K562 (cell line): ENCODE results near the gene EHBP1L1. TPM values are rescaled to one million over a fixed set of nuclear protein-coding genes. Genes with fewer than 3 reads are reported as not detected.

Experiments used
- BCL6 ChIP-seq: fragments of 250-450 bp; sonication (Bioruptor Pico); IDR thresholded peaks from 2 replicates; pipeline ENCODE4 v1.4.0; 2020
- BRCA1 ChIP-seq, 2 experiments: fragments of 450-650 bp in 1 of 2; sonication (generic) in 1 of 2; formaldehyde crosslinking in 1 of 2; IDR thresholded peaks; 2 replicates each; pipeline versions ENCODE4 v1.5.0 to v1.6.1; 2017 to 2020; ENCODE audit warnings: mild to moderate bottlenecking in 1 of 2, missing genetic modification reagents in 1 of 2
- CBX5 ChIP-seq: IDR thresholded peaks from 2 replicates; pipeline ENCODE4 v1.6.1; 2014; ENCODE audit warnings: low read depth, borderline replicate concordance
- FOXJ2 ChIP-seq: fragments of 200-800 bp; sonication (Bioruptor generic); IDR thresholded peaks from 2 replicates; pipeline ENCODE4 v1.6.1; 2016; ENCODE audit warnings: missing genetic modification characterization, missing compliant biosample characterization
- GTF2A2 ChIP-seq: IDR thresholded peaks from 2 replicates; pipeline ENCODE4 v1.6.1; 2016; ENCODE audit warnings: mild to moderate bottlenecking, missing genetic modification characterization, missing compliant biosample characterization
- HNRNPH1 ChIP-seq: fragments of 200-400 bp; formaldehyde crosslinking; optimal IDR thresholded peaks from 2 replicates; pipeline ENCODE3; 2017; ENCODE audit warnings: low read depth, mild to moderate bottlenecking, low read length, moderate library complexity
- MTA2 ChIP-seq: fragments of 450-650 bp; IDR thresholded peaks from 2 replicates; pipeline ENCODE4 v1.6.1; 2016; ENCODE audit warnings: low read depth
- NCOA4 ChIP-seq: fragments of 450-650 bp; IDR thresholded peaks from 2 replicates; pipeline ENCODE4 v1.6.1; 2018; ENCODE audit warnings: mild to moderate bottlenecking; ENCODE audit not compliant: partially characterized antibody
- NCOR1 ChIP-seq: fragments of 450-650 bp; IDR thresholded peaks from 2 replicates; pipeline ENCODE4 v1.6.1; 2016; ENCODE audit warnings: mild to moderate bottlenecking, moderate library complexity
- NELFE ChIP-seq: IDR thresholded peaks from 2 replicates; pipeline ENCODE4 v1.6.1; 2011; ENCODE audit warnings: mild to moderate bottlenecking; ENCODE audit not compliant: insufficient read depth, insufficient read length
- OTX1 ChIP-seq: fragments of 450-650 bp; formaldehyde crosslinking; IDR thresholded peaks from 2 replicates; pipeline ENCODE4 v1.4.0; 2022; ENCODE audit warnings: mild to moderate bottlenecking
- PRDM10 ChIP-seq: fragments of 450-650 bp; IDR thresholded peaks from 2 replicates; pipeline ENCODE4 v1.6.1; 2018; ENCODE audit not compliant: partially characterized antibody
- PTBP1 ChIP-seq: fragments of 200-400 bp; formaldehyde crosslinking; IDR thresholded peaks from 2 replicates; pipeline ENCODE4 v1.6.1; 2017; ENCODE audit warnings: low read depth, low read length
- RFX1 ChIP-seq: fragments of 450-650 bp; IDR thresholded peaks from 2 replicates; pipeline ENCODE4 v1.6.1; 2016; ENCODE audit warnings: mild to moderate bottlenecking, moderate library complexity
- SMAD4 ChIP-seq: fragments of 250-450 bp; sonication (Bioruptor Pico); conservative IDR thresholded peaks from 2 replicates; pipeline ENCODE4 v1.8.0; 2021; ENCODE audit warnings: inconsistent platforms, mild to moderate bottlenecking, moderate library complexity
- ZNF174 ChIP-seq: fragments of 250-450 bp; sonication (Bioruptor Pico); IDR thresholded peaks from 2 replicates; pipeline ENCODE4 v1.4.0; 2020; ENCODE audit warnings: mild to moderate bottlenecking
- ZNF408 ChIP-seq: fragments of 250-450 bp; sonication (Bioruptor Pico); IDR thresholded peaks from 2 replicates; pipeline ENCODE4 v1.4.0; 2020; ENCODE audit warnings: low read depth, mild to moderate bottlenecking, moderate library complexity
- ZNF699 ChIP-seq: fragments of 250-450 bp; sonication (Bioruptor Pico); IDR thresholded peaks from 2 replicates; pipeline ENCODE4 v1.8.0; 2021; ENCODE audit warnings: mild to moderate bottlenecking, moderate library complexity; ENCODE audit not compliant: insufficient replicate concordance
- polyA plus RNA-seq, 8 experiments: library from polyadenylated mRNA; depleted of rRNA in 4 of 8; stranded (reverse) in 5 of 8; unstranded in 3 of 8; fragments of >200 nt; fragmentation: Nextera tagmentation in 2 of 8; fragmentation: Illumina TruSeq in 1 of 8; extraction: Ambion mirVana in 2 of 8; extraction: Trizol in 1 of 8; gene quantifications; 2 replicates each; pipeline versions ENCODE4 v1.2.1 to v1.2.3, GENCODE V29; 2011 to 2014; ENCODE audit warnings: inconsistent platforms in 1 of 8, missing spikeins in 1 of 8
- total RNA-seq, 7 experiments: library from RNA; depleted of rRNA in 6 of 7; stranded (reverse); fragments of >200 nt in 6 of 7; fragmentation: Illumina TruSeq in 2 of 7; extraction: Trizol in 2 of 7; gene quantifications; 2 replicates each; pipeline versions ENCODE4 v1.2.1 to v1.2.3, GENCODE V29; 2011 to 2021; ENCODE audit warnings: low replicate concordance in 1 of 7
- TF ChIP-seq, protein P1 (sequence below): fragments of 250-450 bp; sonication (Bioruptor Pico); IDR thresholded peaks from 2 replicates; pipeline ENCODE4 v1.5.0; 2021; ENCODE audit warnings: mild to moderate bottlenecking, borderline replicate concordance
- TF ChIP-seq, protein P2 (sequence below), 3 experiments: IDR thresholded peaks in 2 of 3; conservative IDR thresholded peaks in 1 of 3; 2 replicates each; pipeline ENCODE4 v1.5.1; 2011 to 2012; ENCODE audit warnings: low read length in 3 of 3, mild to moderate bottlenecking in 3 of 3, control low read depth in 2 of 3, improper control_type of control experiment in 1 of 3, inconsistent platforms in 1 of 3, low read depth in 1 of 3, mixed read lengths in 1 of 3, moderate library complexity in 1 of 3; ENCODE audit not compliant: insufficient read depth in 2 of 3

The EHBP1L1 gene
- total and polyA plus RNA-seq, 9 of the 15 experiments (the other 6 are each of a cell fraction or from before 2014, with no cell fraction given), result 0.03 to 87.1 (median 26.3) TPM

DNA sequence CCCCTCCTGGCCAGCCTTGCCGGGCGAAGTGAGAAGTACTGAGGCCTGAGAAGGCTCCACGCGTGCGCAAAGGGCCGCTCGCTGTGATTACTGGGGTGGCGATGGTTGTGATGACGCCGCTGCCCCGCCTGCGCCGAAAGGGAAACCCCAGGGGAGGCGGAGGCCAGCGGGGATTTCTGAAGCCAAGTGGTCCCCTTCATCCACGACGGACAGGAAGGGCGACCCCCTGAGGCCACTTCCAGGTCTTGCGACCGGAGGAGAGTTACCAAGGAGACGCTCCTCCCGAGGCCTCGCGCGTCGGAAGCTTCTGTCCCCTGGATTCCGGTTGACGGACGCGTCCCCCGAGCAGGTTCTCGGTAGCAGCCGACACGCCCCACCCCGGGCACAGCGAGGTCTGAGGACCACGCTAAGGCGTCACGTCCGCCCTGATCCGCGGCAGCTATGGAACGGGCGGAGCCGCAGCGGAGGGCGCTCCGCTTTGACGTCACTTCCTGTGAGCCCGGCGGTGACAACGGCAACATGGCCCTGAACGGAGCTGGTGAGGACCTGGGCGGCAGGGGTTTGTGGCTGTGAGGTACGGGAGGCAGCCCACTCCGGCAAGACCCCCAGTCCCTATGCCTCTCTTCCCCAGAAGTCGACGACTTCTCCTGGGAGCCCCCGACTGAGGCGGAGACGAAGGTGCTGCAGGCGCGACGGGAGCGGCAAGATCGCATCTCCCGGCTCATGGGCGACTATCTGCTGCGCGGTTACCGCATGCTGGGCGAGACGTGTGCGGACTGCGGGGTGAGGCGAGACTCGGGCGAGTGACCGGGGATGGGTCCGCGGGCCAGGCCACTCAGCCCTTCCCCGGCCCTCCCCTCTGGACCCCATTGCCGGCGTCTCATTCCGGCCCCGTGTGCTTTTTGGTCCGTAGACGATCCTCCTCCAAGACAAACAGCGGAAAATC lies 5.6 kb upstream of the EHBP1L1 start, which contains the start of gene ZNRD2 (continued):
- TF ChIP-seq BRCA1 (IDR thresholded peaks at IDR 0.05) (no peak), BRCA1 (CRISPR knock-in tag; IDR thresholded peaks at IDR 0.05) (no peak), MTA2 (no peak), RFX1 (peak; percentile 92), ZNF174 (CRISPR knock-in tag) (no peak), FOXJ2 (tag) (peak; percentile 72), ZNF408 (CRISPR knock-in tag) (no peak), BCL6 (no peak), NCOR1 (no peak), OTX1 (CRISPR knock-in tag) (no peak), HNRNPH1 (no peak), ZNF699 (no peak), PTBP1 (no peak), PRDM10 (peak; percentile 90), CBX5 (peak; percentile 44; the same call in 1 of the 2 replicates), SMAD4 (CRISPR knock-in tag) (0 out of 2 replicates have a peak, but pooled peaks have one; percentile 62), GTF2A2 (tag) (no peak), NELFE (no peak), NCOA4 (no peak)
- TF ChIP-seq, protein P1, sequence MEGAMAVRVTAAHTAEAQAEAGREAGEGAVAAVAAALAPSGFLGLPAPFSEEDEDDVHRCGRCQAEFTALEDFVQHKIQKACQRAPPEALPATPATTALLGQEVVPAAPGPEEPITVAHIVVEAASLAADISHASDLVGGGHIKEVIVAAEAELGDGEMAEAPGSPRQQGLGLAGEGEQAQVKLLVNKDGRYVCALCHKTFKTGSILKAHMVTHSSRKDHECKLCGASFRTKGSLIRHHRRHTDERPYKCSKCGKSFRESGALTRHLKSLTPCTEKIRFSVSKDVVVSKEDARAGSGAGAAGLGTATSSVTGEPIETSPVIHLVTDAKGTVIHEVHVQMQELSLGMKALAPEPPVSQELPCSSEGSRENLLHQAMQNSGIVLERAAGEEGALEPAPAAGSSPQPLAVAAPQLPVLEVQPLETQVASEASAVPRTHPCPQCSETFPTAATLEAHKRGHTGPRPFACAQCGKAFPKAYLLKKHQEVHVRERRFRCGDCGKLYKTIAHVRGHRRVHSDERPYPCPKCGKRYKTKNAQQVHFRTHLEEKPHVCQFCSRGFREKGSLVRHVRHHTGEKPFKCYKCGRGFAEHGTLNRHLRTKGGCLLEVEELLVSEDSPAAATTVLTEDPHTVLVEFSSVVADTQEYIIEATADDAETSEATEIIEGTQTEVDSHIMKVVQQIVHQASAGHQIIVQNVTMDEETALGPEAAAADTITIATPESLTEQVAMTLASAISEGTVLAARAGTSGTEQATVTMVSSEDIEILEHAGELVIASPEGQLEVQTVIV (CRISPR knock-in tag), result no peak
- TF ChIP-seq, protein P2, sequence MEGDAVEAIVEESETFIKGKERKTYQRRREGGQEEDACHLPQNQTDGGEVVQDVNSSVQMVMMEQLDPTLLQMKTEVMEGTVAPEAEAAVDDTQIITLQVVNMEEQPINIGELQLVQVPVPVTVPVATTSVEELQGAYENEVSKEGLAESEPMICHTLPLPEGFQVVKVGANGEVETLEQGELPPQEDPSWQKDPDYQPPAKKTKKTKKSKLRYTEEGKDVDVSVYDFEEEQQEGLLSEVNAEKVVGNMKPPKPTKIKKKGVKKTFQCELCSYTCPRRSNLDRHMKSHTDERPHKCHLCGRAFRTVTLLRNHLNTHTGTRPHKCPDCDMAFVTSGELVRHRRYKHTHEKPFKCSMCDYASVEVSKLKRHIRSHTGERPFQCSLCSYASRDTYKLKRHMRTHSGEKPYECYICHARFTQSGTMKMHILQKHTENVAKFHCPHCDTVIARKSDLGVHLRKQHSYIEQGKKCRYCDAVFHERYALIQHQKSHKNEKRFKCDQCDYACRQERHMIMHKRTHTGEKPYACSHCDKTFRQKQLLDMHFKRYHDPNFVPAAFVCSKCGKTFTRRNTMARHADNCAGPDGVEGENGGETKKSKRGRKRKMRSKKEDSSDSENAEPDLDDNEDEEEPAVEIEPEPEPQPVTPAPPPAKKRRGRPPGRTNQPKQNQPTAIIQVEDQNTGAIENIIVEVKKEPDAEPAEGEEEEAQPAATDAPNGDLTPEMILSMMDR (IDR thresholded peaks at IDR 0.05 in 2 of 3, conservative IDR thresholded peaks at IDR 0.05 in 1 of 3; ENCODE audit: insufficient read depth in 2 of 3, low read depth in 1 of 3, low read length in 3 of 3), result peak; percentile 77 to 86 (median 81)
